SU-DHL-6 (cell line): ENCODE results near the gene CDSN.

Experiments
- H2AFZ ChIP-seq: fragments of 200-600 bp; sonication (generic); 2 replicates; pipeline ENCODE4 v1.6.1; 2014; ENCODE audit warnings: low read depth, mild to moderate bottlenecking, moderate library complexity, mixed read lengths, antibody characterized with exemption, low read length; ENCODE audit not compliant: severe bottlenecking
- H3F3A ChIP-seq: fragments of 200-600 bp; shearing (Covaris generic); 2 replicates; pipeline ENCODE4 v1.6.0; 2016; ENCODE audit warnings: antibody characterized with exemption, mild to moderate bottlenecking; ENCODE audit not compliant: insufficient read depth
- H3K27ac ChIP-seq: fragments of 200-600 bp; sonication (generic); 2 replicates; pipeline ENCODE4 v1.5.1; 2016; ENCODE audit warnings: low read depth, mild to moderate bottlenecking, low read length, moderate library complexity, mixed read lengths
- H3K27me3 ChIP-seq: fragments of 200-600 bp; sonication (generic), shearing (Covaris generic); 2 replicates; pipeline ENCODE4 v1.6.0; 2014; ENCODE audit warnings: mild to moderate bottlenecking, low read length
- H3K36me3 ChIP-seq: fragments of 200-600 bp; sonication (generic); 2 replicates; pipeline ENCODE4 v1.6.1; 2014; ENCODE audit warnings: mild to moderate bottlenecking, low read length, mixed read lengths
- H3K4me2 ChIP-seq: fragments of 300-600, 200-600 bp; shearing (Covaris generic), sonication (generic); 2 replicates; pipeline ENCODE4 v1.6.0; 2014; ENCODE audit warnings: low read length, low read depth, mild to moderate bottlenecking; ENCODE audit not compliant: poor library complexity, severe bottlenecking
- H3K4me3 ChIP-seq: fragments of 200-600 bp; sonication (generic); 2 replicates; pipeline ENCODE4 v1.5.1; 2014; ENCODE audit warnings: antibody characterized with exemption, low read length, mild to moderate bottlenecking, mixed read lengths; ENCODE audit not compliant: insufficient read depth, poor library complexity, severe bottlenecking
- H3K79me2 ChIP-seq: fragments of 200-600 bp; sonication (generic); 2 replicates; pipeline ENCODE4 v1.6.1; 2014; ENCODE audit warnings: mild to moderate bottlenecking, low read length, moderate library complexity; ENCODE audit not compliant: insufficient read depth
- H3K9ac ChIP-seq: fragments of 200-600 bp; sonication (generic); 2 replicates; pipeline ENCODE4 v1.7.0; 2014; ENCODE audit warnings: mild to moderate bottlenecking, low read length
- H3K9me2 ChIP-seq: fragments of 200-600 bp; sonication (generic); replicated peaks from 2 replicates; pipeline ENCODE4 v1.6.1; 2014; ENCODE audit warnings: low read length; ENCODE audit not compliant: insufficient read depth
- H3K9me3 ChIP-seq: fragments of 200-600 bp; sonication (generic); 2 replicates; pipeline ENCODE4 v1.6.1; 2014; ENCODE audit warnings: low read length, mixed read lengths; ENCODE audit not compliant: insufficient read depth
- H4K20me1 ChIP-seq: fragments of 200-600 bp; sonication (generic); 2 replicates; pipeline ENCODE4 v1.6.1; 2014; ENCODE audit warnings: low read depth, mild to moderate bottlenecking, antibody characterized with exemption, low read length, moderate library complexity, mixed read lengths
- EZH2phosphoT487 ChIP-seq: fragments of 200-600 bp; sonication (generic), shearing (Covaris generic); conservative IDR thresholded peaks from 2 replicates; pipeline ENCODE4 v1.6.1; 2018; ENCODE audit warnings: mild to moderate bottlenecking, antibody characterized with exemption, low read length, moderate library complexity, mixed read lengths
- TF ChIP-seq, protein P1 (sequence below): fragments of 200-600 bp; sonication (generic); IDR thresholded peaks from one replicate; pipeline ENCODE4 v1.5.1; 2017; ENCODE audit warnings: antibody characterized with exemption, mild to moderate bottlenecking, low read length, moderate library complexity; ENCODE audit not compliant: insufficient read depth, poor library complexity, severe bottlenecking

The CDSN gene

DNA sequence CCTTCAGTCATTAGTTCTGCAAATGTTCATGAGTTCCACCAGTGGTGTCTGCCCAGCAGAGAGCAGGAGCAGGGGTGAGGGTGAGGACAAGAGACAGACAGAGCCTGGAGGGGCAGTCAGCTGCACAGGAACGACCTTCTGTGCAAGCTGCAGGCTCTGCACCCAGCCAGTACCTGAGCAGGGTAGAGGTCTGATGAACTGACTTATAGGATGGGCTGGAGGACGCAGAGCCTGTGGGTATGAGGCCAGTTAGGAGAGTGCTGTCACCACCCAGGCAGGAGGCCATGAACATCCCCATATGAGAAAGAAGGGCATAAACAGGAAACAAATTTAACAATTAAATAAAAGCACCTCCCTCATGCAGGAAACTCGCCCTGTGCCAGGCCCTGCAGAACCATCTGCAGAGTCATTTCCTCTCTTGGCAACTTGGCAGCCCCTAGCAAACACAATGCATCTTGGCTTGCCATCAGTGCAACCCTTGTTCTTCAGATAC lies 25.8 kb downstream of the CDSN start:
- Histone ChIP-seq H3K9me3 (no peaks in the 10 kb centered on the region), H4K20me1 (0 out of 2 replicates have a peak, but pooled peaks cover 3% of the 10 kb centered on the region), H3K4me2 (no peak overlapping the region), H3K9ac (no peak overlapping the region), H3K36me3 (no peaks in the 10 kb centered on the region), H3K27me3 (no peaks in the 10 kb centered on the region), H3K4me3 (no peak overlapping the region), H3F3A (no peaks in the 10 kb centered on the region), H2AFZ (no peak overlapping the region), H3K79me2 (no peaks in the 10 kb centered on the region), H3K9me2 (no peaks in the 10 kb centered on the region), H3K27ac (no peak overlapping the region)
- no peak for TF ChIP-seq EZH2phosphoT487
- TF ChIP-seq, protein P1, sequence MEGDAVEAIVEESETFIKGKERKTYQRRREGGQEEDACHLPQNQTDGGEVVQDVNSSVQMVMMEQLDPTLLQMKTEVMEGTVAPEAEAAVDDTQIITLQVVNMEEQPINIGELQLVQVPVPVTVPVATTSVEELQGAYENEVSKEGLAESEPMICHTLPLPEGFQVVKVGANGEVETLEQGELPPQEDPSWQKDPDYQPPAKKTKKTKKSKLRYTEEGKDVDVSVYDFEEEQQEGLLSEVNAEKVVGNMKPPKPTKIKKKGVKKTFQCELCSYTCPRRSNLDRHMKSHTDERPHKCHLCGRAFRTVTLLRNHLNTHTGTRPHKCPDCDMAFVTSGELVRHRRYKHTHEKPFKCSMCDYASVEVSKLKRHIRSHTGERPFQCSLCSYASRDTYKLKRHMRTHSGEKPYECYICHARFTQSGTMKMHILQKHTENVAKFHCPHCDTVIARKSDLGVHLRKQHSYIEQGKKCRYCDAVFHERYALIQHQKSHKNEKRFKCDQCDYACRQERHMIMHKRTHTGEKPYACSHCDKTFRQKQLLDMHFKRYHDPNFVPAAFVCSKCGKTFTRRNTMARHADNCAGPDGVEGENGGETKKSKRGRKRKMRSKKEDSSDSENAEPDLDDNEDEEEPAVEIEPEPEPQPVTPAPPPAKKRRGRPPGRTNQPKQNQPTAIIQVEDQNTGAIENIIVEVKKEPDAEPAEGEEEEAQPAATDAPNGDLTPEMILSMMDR = no peak

DNA sequence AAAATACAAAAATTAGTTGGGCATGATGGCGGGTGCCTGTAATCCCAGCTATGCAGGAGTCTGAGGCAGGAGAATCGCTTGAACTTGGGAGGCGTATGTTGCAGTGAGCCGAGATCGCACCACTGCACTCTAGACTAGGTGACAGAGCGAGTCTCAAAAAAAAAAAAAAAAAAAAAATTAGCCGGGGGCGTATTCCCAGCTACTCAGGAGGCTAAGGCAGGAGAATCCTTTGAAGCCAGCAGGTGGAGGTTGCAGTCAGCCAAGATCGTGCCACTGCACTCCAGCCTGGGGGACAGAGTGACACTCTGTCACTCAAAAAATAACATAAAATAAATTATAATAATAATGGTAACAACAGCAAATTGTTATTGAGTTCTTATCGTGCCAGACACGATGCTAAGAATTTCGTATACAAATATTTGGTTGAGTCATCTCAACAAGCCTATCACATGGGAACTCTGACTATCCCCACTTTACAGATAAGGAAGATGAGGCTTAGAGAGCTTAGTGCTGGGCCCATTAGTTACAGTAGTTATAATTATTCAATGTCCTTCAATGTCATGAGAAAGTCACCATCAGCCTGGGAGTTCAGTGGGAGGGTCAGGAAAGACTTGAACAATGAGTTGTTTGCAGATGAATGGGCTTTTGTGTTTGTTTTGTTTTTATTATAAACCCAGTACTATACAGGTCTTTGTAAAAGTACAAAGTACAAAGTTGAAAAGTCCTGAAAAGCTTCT lies 27.3 kb downstream of the CDSN start:
- H3K79me2 ChIP-seq = no peaks in the 10 kb centered on the region
- H3K9me2 ChIP-seq = no peaks in the 10 kb centered on the region
- 0 out of 2 replicates have a peak, but pooled peaks cover 3% of the 10 kb centered on the region for H4K20me1 ChIP-seq
- no peaks in the 10 kb centered on the region for H3K9me3 ChIP-seq
- H3F3A ChIP-seq = no peaks in the 10 kb centered on the region
- H3K36me3 ChIP-seq = no peaks in the 10 kb centered on the region
- H3K4me2 ChIP-seq = no peak overlapping the region
- no peak for TF ChIP-seq EZH2phosphoT487
- TF ChIP-seq, protein P1 = no peak
- H3K27me3 ChIP-seq = no peaks in the 10 kb centered on the region
- H3K27ac ChIP-seq = no peak overlapping the region
- H3K9ac ChIP-seq = no peak overlapping the region
- no peak overlapping the region for H3K4me3 ChIP-seq
- H2AFZ ChIP-seq = no peak overlapping the region

DNA sequence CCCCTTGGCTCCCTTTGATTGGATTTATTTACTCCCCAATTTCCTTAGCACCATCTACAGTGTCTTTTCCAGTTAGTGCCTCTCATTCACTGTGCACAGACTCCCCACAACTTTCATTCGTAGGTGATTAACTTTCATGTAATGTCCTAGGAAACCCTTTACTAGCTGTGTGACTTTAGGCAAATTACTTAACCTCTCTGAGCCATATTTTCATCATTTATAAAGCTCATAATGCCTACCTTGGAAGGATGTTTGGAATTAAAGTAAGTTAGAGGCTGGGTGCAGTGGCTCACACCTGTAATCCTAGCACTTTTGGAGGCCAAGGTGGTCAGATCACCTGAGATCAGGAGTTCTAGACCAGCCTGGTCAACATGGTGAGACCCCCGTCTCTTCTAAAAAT lies 28.0 kb downstream of the CDSN start:
- H2AFZ ChIP-seq = no peak overlapping the region

More for the DNA sequence above, 28.0 kb downstream of the CDSN start:
- TF ChIP-seq EZH2phosphoT487 = no peak
- TF ChIP-seq, protein P1 = no peak
- no peaks in the 10 kb centered on the region for H3K79me2 ChIP-seq
- no peaks in the 10 kb centered on the region for H3K36me3 ChIP-seq
- no peaks in the 10 kb centered on the region for H3K9me2 ChIP-seq
- H3K27me3 ChIP-seq = no peaks in the 10 kb centered on the region
- no peak overlapping the region for H3K9ac ChIP-seq
- no peak overlapping the region for H3K4me3 ChIP-seq
- H4K20me1 ChIP-seq = 0 out of 2 replicates have a peak, but pooled peaks cover 3% of the 10 kb centered on the region
- H3K4me2 ChIP-seq = no peak overlapping the region
- H3F3A ChIP-seq = no peaks in the 10 kb centered on the region
- H3K27ac ChIP-seq = no peak overlapping the region
- no peaks in the 10 kb centered on the region for H3K9me3 ChIP-seq
